GM12878 (cell line): ENCODE measurements around the gene CHCHD3. TPM values are rescaled to one million over a fixed set of nuclear protein-coding genes. Genes with fewer than 3 reads are reported as not detected.

Source experiments
- ATF7 ChIP-seq: fragments of 450-650 bp; IDR thresholded peaks from 2 replicates; pipeline ENCODE4 v1.6.1; 2016; ENCODE audit warnings: low read depth, mild to moderate bottlenecking
- BHLHE40 ChIP-seq, 2 experiments: fragments of 450-650 bp in 1 of 2; IDR thresholded peaks; 2 replicates each; pipeline ENCODE4 v1.6.1; 2011 to 2017; ENCODE audit warnings: low read depth in 2 of 2, borderline replicate concordance in 1 of 2, improper control_type of control experiment in 1 of 2, low read length in 1 of 2, mild to moderate bottlenecking in 1 of 2
- BMI1 ChIP-seq: fragments of 450-650 bp; IDR thresholded peaks from 2 replicates; pipeline ENCODE4 v1.6.1; 2016; ENCODE audit warnings: mild to moderate bottlenecking, moderate library complexity, borderline replicate concordance
- CBFB ChIP-seq: IDR thresholded peaks from 2 replicates; pipeline ENCODE4 v1.6.1; 2016; ENCODE audit warnings: antibody characterized with exemption, low read depth
- CTCF ChIP-seq, 3 experiments: IDR thresholded peaks in 2 of 3; conservative IDR thresholded peaks in 1 of 3; 2 replicates each; pipeline ENCODE4 v1.5.1; 2011; ENCODE audit warnings: low read depth in 3 of 3, low read length in 3 of 3, mild to moderate bottlenecking in 3 of 3, control low read depth in 2 of 3, moderate library complexity in 2 of 3, inconsistent platforms in 1 of 3, mixed read lengths in 1 of 3; ENCODE audit not compliant: control insufficient read depth in 2 of 3, insufficient read depth in 1 of 3; ENCODE audit errors: extremely low read depth in 1 of 3
- E2F8 ChIP-seq: fragments of 450-650 bp; IDR thresholded peaks from 2 replicates; pipeline ENCODE4 v1.6.1; 2018; ENCODE audit warnings: mild to moderate bottlenecking, low read depth, moderate library complexity; ENCODE audit not compliant: partially characterized antibody
- IKZF1 ChIP-seq: fragments of 450-650 bp; conservative IDR thresholded peaks from 2 replicates; pipeline ENCODE4 v1.6.1; 2017; ENCODE audit warnings: antibody characterized with exemption, mild to moderate bottlenecking
- JUND ChIP-seq: IDR thresholded peaks from 2 replicates; pipeline ENCODE4 v1.6.1; 2012; ENCODE audit warnings: low read depth, mild to moderate bottlenecking, low read length, improper control_type of control experiment, moderate library complexity
- MTA3 ChIP-seq: IDR thresholded peaks from 2 replicates; pipeline ENCODE4 v1.6.1; 2012; ENCODE audit warnings: low read length, inconsistent platforms, borderline replicate concordance
- NKRF ChIP-seq: fragments of 450-650 bp; conservative IDR thresholded peaks from 2 replicates; pipeline ENCODE4 v1.6.1; 2017; ENCODE audit warnings: mild to moderate bottlenecking, moderate library complexity
- NR2C2 ChIP-seq: IDR thresholded peaks from 2 replicates; pipeline ENCODE4 v1.6.1; 2011; ENCODE audit warnings: borderline replicate concordance, low read depth; ENCODE audit not compliant: control insufficient read depth, insufficient read length
- NRF1 ChIP-seq: conservative IDR thresholded peaks from 2 replicates; pipeline ENCODE4 v1.6.1; 2011; ENCODE audit warnings: mild to moderate bottlenecking, low read depth, low read length, improper control_type of control experiment
- RELA ChIP-seq: fragments of 450-650 bp; IDR thresholded peaks from 2 replicates; pipeline ENCODE4 v1.8.0; 2014; ENCODE audit warnings: borderline replicate concordance; ENCODE audit not compliant: partially characterized antibody
- RFX5 ChIP-seq: IDR thresholded peaks from 2 replicates; pipeline ENCODE4 v1.6.1; 2011; ENCODE audit warnings: low read depth, low read length, improper control_type of control experiment
- ZBTB11 ChIP-seq: fragments of 450-650 bp; formaldehyde crosslinking; IDR thresholded peaks from 2 replicates; pipeline ENCODE4 v1.5.0; 2022; ENCODE audit warnings: mild to moderate bottlenecking, missing genetic modification characterization
- ZNF384 ChIP-seq: IDR thresholded peaks from 2 replicates; pipeline ENCODE4 v1.6.1; 2012; ENCODE audit warnings: low read depth, mild to moderate bottlenecking, low read length, improper control_type of control experiment, borderline replicate concordance
- ZSCAN29 ChIP-seq: fragments of 450-650 bp; IDR thresholded peaks from 2 replicates; pipeline ENCODE4 v1.6.1; 2017; ENCODE audit warnings: mild to moderate bottlenecking, moderate library complexity
- polyA plus RNA-seq, 11 experiments: library from polyadenylated mRNA; depleted of rRNA in 4 of 11; unstranded in 6 of 11; stranded (reverse) in 5 of 11; fragments of >200 nt; fragmentation: Nextera tagmentation in 4 of 11; fragmentation: Illumina TruSeq in 1 of 11; extraction: Ambion mirVana in 4 of 11; extraction: Trizol in 1 of 11; gene quantifications; 1 replicate in 1 of 11; 2 replicates in 10 of 11; pipeline versions ENCODE4 v1.2.1 to v1.2.3, GENCODE V29; 2011 to 2016; ENCODE audit warnings: inconsistent platforms in 2 of 11, missing spikeins in 2 of 11, low read depth in 1 of 11
- total RNA-seq, 4 experiments: library from RNA; depleted of rRNA in 3 of 4; stranded (reverse); fragments of >200 nt in 3 of 4; fragmentation: Illumina TruSeq in 1 of 4; extraction: Trizol in 1 of 4; gene quantifications; 2 replicates each; pipeline versions ENCODE4 v1.2.1 to v1.2.3, GENCODE V29; 2013 to 2021

CHCHD3 gene
- total and polyA plus RNA-seq, 10 of the 15 experiments (the other 5 are each of a cell fraction or from before 2014, with no cell fraction given), result 38.3 to 178 (median 96.2) TPM

- TF ChIP-seq CTCF (IDR thresholded peaks at IDR 0.05 in 2 of 3, conservative IDR thresholded peaks at IDR 0.05 in 1 of 3; ENCODE audit: control insufficient read depth in 2 of 3, extremely low read depth in 1 of 3, insufficient read depth in 1 of 3, low read depth in 3 of 3, low read length in 3 of 3), result no peak
- peak; percentile 95 for TF ChIP-seq IKZF1
- peak; percentile 72 for TF ChIP-seq NKRF
- 0 out of 2 replicates have a peak, but pooled peaks have one; percentile 37 for TF ChIP-seq NRF1
- TF ChIP-seq BHLHE40 (IDR thresholded peaks at IDR 0.05; ENCODE audit: borderline replicate concordance in 1 of 2, low read depth in 2 of 2, low read length in 1 of 2), result peak; percentile 9 to 63; a peak in 1 of 4 replicates
- peak; percentile 37; the same call in 1 of the 2 replicates for TF ChIP-seq ATF7
- no peak for TF ChIP-seq JUND
- TF ChIP-seq RELA, result no peak
- no peak for TF ChIP-seq ZSCAN29
- TF ChIP-seq ZNF384, result no peak
- peak; percentile 98 for TF ChIP-seq BMI1
- peak; percentile 67 for TF ChIP-seq CBFB
- no peak for TF ChIP-seq E2F8
- no peak for TF ChIP-seq ZBTB11 (CRISPR knock-in tag)
- no peak for TF ChIP-seq RFX5
- TF ChIP-seq NR2C2, result no peak
- no peak for TF ChIP-seq MTA3
These were observed at the start of gene CHCHD3 (continued) for GRCh38 chr7:133081599-133082389.
